B cell (primary cell): ENCODE measurements around the gene UROS. TPM values are rescaled to one million over a fixed set of nuclear protein-coding genes. Genes with fewer than 3 reads are reported as not detected.

ENCODE experiments used
- ATAC-seq: fragments of 200-7000 bp; cut with Tn5 transposase; one replicate; pipeline ENCODE4 v1.10.0; 2021; ENCODE audit warnings: low read depth, mild to moderate bottlenecking, moderate number of reproducible peaks, moderate library complexity
- CTCF ChIA-PET: fragments of 350-600 bp; sonication (Branson Sonifier 250); formaldehyde crosslinking; loops from one replicate; lab custom pipeline; 2021; ENCODE audit warnings: antibody characterized with exemption, inconsistent platforms; lab: Charles Lee
- POLR2A ChIA-PET: fragments of 350-600 bp; sonication (Branson Sonifier 250); formaldehyde crosslinking; loops from one replicate; lab custom pipeline; 2021; ENCODE audit warnings: antibody characterized with exemption; lab: Charles Lee
- DNase-seq: peaks from one replicate; pipeline ENCODE4 v3.0.0; 2013
- H2AFZ ChIP-seq: 2 replicates; pipeline ENCODE4 v1.6.1; 2012; ENCODE audit warnings: mild to moderate bottlenecking, low read depth, low read length; ENCODE audit not compliant: insufficient read depth, poor library complexity, severe bottlenecking
- H3K27ac ChIP-seq, 2 donors: 1 replicate in 1 of 2; 2 replicates in 1 of 2; pipeline ENCODE4 v1.5.1; 2012 to 2013; ENCODE audit warnings: low read length in 2 of 2, mild to moderate bottlenecking in 2 of 2, moderate library complexity in 1 of 2
- H3K27me3 ChIP-seq, 4 experiments: fragments of 200-600 bp in 1 of 4; sonication (generic) in 1 of 4; replicated peaks in 1 of 4; 1 replicate in 2 of 4; 2 replicates in 2 of 4; pipeline versions ENCODE4 v1.6.1 to v1.7.0; 2013 to 2016; ENCODE audit warnings: low read length in 3 of 4, mild to moderate bottlenecking in 2 of 4, mixed read lengths in 1 of 4, moderate library complexity in 1 of 4; ENCODE audit not compliant: insufficient read depth in 4 of 4, control insufficient read depth in 3 of 4; ENCODE audit errors: control extremely low read depth in 1 of 4
- H3K36me3 ChIP-seq, 2 experiments: replicated peaks in 1 of 2; 1 replicate in 1 of 2; 2 replicates in 1 of 2; pipeline versions ENCODE4 v1.6.1 to v1.7.1; 2013; ENCODE audit warnings: low read length in 1 of 2; ENCODE audit not compliant: insufficient read depth in 2 of 2, control insufficient read depth in 1 of 2; ENCODE audit errors: control extremely low read depth in 1 of 2, extremely low read depth in 1 of 2
- H3K4me1 ChIP-seq, 2 donors: fragments of 200-600 bp in 1 of 2; sonication (generic) in 1 of 2; 1 replicate in 1 of 2; 2 replicates in 1 of 2; pipeline versions ENCODE4 v1.5.1 to v1.6.1; 2013 to 2017; ENCODE audit warnings: low read length in 2 of 2; ENCODE audit not compliant: control insufficient read depth in 2 of 2, insufficient read depth in 2 of 2
- H3K4me2 ChIP-seq: replicated peaks from 2 replicates; pipeline ENCODE3; 2012; ENCODE audit warnings: mild to moderate bottlenecking, low read depth, low read length; ENCODE audit not compliant: poor library complexity, severe bottlenecking
- H3K4me3 ChIP-seq, 5 experiments: fragments of 200-600 bp in 1 of 5; sonication (generic) in 1 of 5; 1 replicate in 3 of 5; 2 replicates in 2 of 5; pipeline versions ENCODE4 v1.5.1 to v1.7.0; 2011 to 2016; ENCODE audit warnings: low read length in 4 of 5, mild to moderate bottlenecking in 4 of 5, low read depth in 2 of 5, control low read depth in 1 of 5, moderate library complexity in 1 of 5; ENCODE audit not compliant: insufficient read depth in 1 of 5; ENCODE audit errors: control extremely low read depth in 1 of 5, extremely low read depth in 1 of 5
- H3K79me2 ChIP-seq: fragments of 200-600 bp; sonication (generic); one replicate; pipeline ENCODE4 v1.6.0; 2016; ENCODE audit warnings: low read length; ENCODE audit not compliant: control insufficient read depth, insufficient read depth
- H3K9ac ChIP-seq: fragments of 200-600 bp; sonication (generic); 2 replicates; pipeline ENCODE4 v1.6.1; 2017; ENCODE audit warnings: mild to moderate bottlenecking, low read length, moderate library complexity
- H3K9me3 ChIP-seq, 3 donors: one replicate each; pipeline versions ENCODE4 v1.6.1 to v1.7.1; 2013; ENCODE audit warnings: low read length in 2 of 3; ENCODE audit not compliant: control insufficient read depth in 2 of 3, insufficient read depth in 1 of 3; ENCODE audit errors: control extremely low read depth in 1 of 3
- H4K20me1 ChIP-seq: 2 replicates; pipeline ENCODE4 v1.6.0; 2012; ENCODE audit warnings: mild to moderate bottlenecking, low read length; ENCODE audit not compliant: insufficient read depth, control insufficient read depth, poor library complexity, severe bottlenecking
- H3K27ac Mint-ChIP-seq: one replicate; pipeline ENCODE4 v1.8.0; 2021; ENCODE audit warnings: mixed read lengths
- H3K27me3 Mint-ChIP-seq: one replicate; pipeline ENCODE4 v1.8.0; 2021; ENCODE audit warnings: mixed read lengths
- H3K4me1 Mint-ChIP-seq: one replicate; pipeline ENCODE4 v1.8.0; 2021; ENCODE audit warnings: mixed read lengths
- H3K4me3 Mint-ChIP-seq: one replicate; pipeline ENCODE4 v1.8.0; 2021; ENCODE audit warnings: mixed read lengths
- H3K9me3 Mint-ChIP-seq: one replicate; pipeline ENCODE4 v1.8.0; 2022; ENCODE audit warnings: mixed read lengths; ENCODE audit not compliant: insufficient read depth
- CTCF ChIP-seq: fragments of 200-600 bp; IDR thresholded peaks from one replicate; pipeline ENCODE4 v1.8.0; 2022; ENCODE audit warnings: antibody characterized with exemption, mild to moderate bottlenecking
- EZH2 ChIP-seq: IDR thresholded peaks from 2 replicates; pipeline ENCODE4 v1.6.1; 2012; ENCODE audit warnings: borderline replicate concordance, low read depth, mild to moderate bottlenecking, moderate library complexity, low read length; ENCODE audit not compliant: insufficient read depth, poor library complexity, severe bottlenecking
- WGBS: methylation state at CpG from one replicate; pipeline ENCODE4 v1.1.5; 2013; ENCODE audit warnings: missing lambda C conversion rate; ENCODE audit not compliant: insufficient coverage; 5-methylcytosine and 5-hydroxymethylcytosine counted together
- intact Hi-C: fragments of 100-400 bp; cut with micrococcal nuclease; formaldehyde crosslinking; loops from one replicate; pipeline ENCODE4 v1.10.0; 2022
- polyA plus RNA-seq: library from polyadenylated mRNA; depleted of rRNA; stranded (reverse); fragments of >200 nt; gene quantifications from 2 replicates; pipeline ENCODE4 v1.2.3, GENCODE V29; 2012
- total RNA-seq, 2 donors: library from RNA; stranded (reverse); fragments of 120-200 nt in 1 of 2; gene quantifications; 1 replicate in 1 of 2; 2 replicates in 1 of 2; pipeline versions ENCODE4 v1.2.3 to v1.2.4, GENCODE V29; 2013 to 2022

Gene UROS
- total and polyA plus RNA-seq, 2 donors (not counting 1 experiment from before 2014, with no cell fraction given) = 28.3 to 37.1 TPM

- no peak overlapping the region for H3K27ac ChIP-seq
- H3K4me3 Mint-ChIP-seq = no peak overlapping the region
- H3K27ac Mint-ChIP-seq = no peak overlapping the region
- no peak for DNase-seq
- H4K20me1 ChIP-seq = no peaks in the 10 kb centered on the region
- POLR2A ChIA-PET = no interaction called here
- no peaks in the 10 kb centered on the region for H3K4me1 Mint-ChIP-seq
- H3K4me3 ChIP-seq = no peak overlapping the region
- H3K9me3 ChIP-seq = no peaks in the 10 kb centered on the region
- TF ChIP-seq EZH2 = no peak
- no peak for TF ChIP-seq CTCF
- H3K36me3 ChIP-seq = peaks cover 0 to 32% of the 10 kb centered on the region in 2 experiments
- intact Hi-C loops = no loop called here
- H3K27me3 Mint-ChIP-seq = no peaks in the 10 kb centered on the region
- no peaks in the 10 kb centered on the region for H3K27me3 ChIP-seq
- no peaks in the 10 kb centered on the region for H3K9me3 Mint-ChIP-seq
- H3K79me2 ChIP-seq = no peaks in the 10 kb centered on the region
- no peak for ATAC-seq
- no peaks in the 10 kb centered on the region for H3K4me1 ChIP-seq
- CTCF ChIA-PET = no interaction called here
- no peak overlapping the region for H3K9ac ChIP-seq
- no peak overlapping the region for H3K4me2 ChIP-seq
- no peak overlapping the region for H2AFZ ChIP-seq
- WGBS = 97% methylated on average over 7 of the region's 9 CpGs
Observed at GRCh38 chr10:125843603-125844329, 20.7 kb upstream of the UROS start.

GRCh38 chr10:125840955-125841354 lies 17.9 kb upstream of the UROS start:
- H3K79me2 ChIP-seq = no peaks in the 10 kb centered on the region
- peaks cover 0 to 53% of the 10 kb centered on the region in 2 experiments for H3K36me3 ChIP-seq
- Mint-ChIP-seq H3K4me1 (no peaks in the 10 kb centered on the region), H3K27me3 (no peaks in the 10 kb centered on the region), H3K4me3 (no peak overlapping the region), H3K9me3 (no peaks in the 10 kb centered on the region), H3K27ac (no peak overlapping the region)
- no peaks in the 10 kb centered on the region for H3K9me3 ChIP-seq
- no peak for TF ChIP-seq CTCF
- no peak for TF ChIP-seq EZH2
- no peaks in the 10 kb centered on the region for H3K4me1 ChIP-seq
- POLR2A ChIA-PET = no interaction called here
- no peaks in the 10 kb centered on the region for H4K20me1 ChIP-seq
- no peak overlapping the region for H3K9ac ChIP-seq
- intact Hi-C loops = no loop called here
- no CpG with 5 or more reads among the region's 3 CpGs for WGBS
- CTCF ChIA-PET = no interaction called here
- ATAC-seq (no peak), DNase-seq (no peak)
- H3K27me3 ChIP-seq = no peaks in the 10 kb centered on the region
- H2AFZ ChIP-seq = no peak overlapping the region
- no peak overlapping the region for H3K4me3 ChIP-seq
- H3K4me2 ChIP-seq = no peak overlapping the region
- no peak overlapping the region for H3K27ac ChIP-seq
